AG09319 (cell line): ENCODE results near the gene ABCG1.

ENCODE experiments used
- DNase-seq: peaks from one replicate; pipeline ENCODE4 v3.0.0-alpha.2; 2010; ENCODE audit warnings: low read depth; ENCODE audit errors: extremely low read depth
- TF ChIP-seq, protein P1 (sequence below): IDR thresholded peaks from 2 replicates; pipeline ENCODE4 v1.5.1; 2011; ENCODE audit warnings: low read depth, mild to moderate bottlenecking, inconsistent platforms, low read length, moderate library complexity

The ABCG1 gene

DNA sequence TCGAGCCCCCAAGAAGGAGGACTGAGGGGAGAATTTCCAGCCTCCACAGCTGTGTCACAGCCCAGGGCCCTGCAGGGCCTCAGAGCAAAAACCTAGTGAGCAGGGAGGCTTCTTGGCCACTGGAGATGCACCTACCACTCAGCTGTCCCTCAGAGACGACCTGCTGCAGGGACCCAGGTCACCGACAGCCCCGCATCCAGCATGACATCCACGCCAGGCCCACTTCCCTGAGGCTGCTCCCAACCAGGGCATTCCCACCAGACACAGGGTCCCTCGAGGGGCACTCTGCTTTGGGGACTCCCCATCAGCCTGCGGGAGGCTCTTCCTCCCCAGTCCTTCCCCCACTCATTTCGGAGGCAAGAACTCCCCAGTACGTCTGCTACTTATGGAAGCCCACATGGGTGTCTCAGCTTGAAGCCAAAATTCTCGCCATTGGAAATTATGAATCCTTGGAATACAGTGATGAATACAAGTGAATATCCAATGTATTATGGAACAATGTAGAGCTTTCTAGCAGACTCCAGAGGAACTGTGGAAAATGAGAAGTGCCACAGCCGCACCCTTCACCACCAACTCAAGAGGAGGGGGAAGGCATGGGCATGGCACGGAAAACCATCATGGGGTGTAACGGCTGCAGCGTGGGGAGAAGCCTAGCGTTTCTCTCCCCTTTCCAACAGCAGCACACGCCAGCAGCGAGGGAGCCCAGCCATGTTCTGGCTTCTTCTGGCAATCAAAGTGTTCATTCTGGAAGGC is 89.4 kb downstream of the ABCG1 start:
- DNase-seq = no peak
- TF ChIP-seq, protein P1, sequence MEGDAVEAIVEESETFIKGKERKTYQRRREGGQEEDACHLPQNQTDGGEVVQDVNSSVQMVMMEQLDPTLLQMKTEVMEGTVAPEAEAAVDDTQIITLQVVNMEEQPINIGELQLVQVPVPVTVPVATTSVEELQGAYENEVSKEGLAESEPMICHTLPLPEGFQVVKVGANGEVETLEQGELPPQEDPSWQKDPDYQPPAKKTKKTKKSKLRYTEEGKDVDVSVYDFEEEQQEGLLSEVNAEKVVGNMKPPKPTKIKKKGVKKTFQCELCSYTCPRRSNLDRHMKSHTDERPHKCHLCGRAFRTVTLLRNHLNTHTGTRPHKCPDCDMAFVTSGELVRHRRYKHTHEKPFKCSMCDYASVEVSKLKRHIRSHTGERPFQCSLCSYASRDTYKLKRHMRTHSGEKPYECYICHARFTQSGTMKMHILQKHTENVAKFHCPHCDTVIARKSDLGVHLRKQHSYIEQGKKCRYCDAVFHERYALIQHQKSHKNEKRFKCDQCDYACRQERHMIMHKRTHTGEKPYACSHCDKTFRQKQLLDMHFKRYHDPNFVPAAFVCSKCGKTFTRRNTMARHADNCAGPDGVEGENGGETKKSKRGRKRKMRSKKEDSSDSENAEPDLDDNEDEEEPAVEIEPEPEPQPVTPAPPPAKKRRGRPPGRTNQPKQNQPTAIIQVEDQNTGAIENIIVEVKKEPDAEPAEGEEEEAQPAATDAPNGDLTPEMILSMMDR = no peak

DNA sequence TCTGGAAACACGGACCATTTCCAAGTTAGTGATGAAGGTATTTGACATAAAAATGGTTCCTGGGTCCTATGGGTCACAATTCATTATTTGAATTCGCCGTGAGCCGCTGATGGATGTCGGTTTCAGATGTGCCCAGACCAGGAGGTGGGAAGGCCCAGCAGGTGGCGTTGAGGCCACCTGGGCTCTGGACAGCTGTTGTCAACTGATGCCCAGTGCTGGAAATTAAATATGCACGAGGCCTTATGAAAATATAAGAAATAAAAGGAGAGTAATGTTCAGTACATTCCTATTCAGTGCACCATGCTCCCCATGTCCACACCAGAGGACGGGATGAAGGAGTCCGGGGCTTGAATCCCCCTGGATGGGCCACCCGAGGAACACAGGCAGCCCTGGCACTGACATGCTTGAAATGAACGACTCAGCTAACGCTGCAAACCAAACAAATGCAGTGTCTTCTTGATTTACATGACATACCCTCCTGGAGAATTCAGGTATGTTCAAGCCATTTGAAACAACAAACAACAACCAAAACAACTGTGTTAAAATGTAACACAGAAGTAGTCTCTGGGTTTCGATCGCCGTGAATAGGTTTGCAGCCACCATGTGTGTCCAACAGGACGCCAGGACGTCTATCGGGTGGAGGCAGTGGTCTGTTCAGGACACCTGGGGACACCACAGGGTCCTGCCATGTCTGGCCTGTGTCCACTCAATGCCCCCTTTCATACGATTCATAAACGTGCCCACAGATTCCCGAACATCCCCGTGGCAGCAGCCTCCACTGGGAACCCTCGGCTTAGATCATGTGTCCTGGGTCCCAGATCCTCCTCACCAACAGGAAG is 90.2 kb downstream of the ABCG1 start:
- no peak for DNase-seq
- TF ChIP-seq, protein P1 = no peak

DNA sequence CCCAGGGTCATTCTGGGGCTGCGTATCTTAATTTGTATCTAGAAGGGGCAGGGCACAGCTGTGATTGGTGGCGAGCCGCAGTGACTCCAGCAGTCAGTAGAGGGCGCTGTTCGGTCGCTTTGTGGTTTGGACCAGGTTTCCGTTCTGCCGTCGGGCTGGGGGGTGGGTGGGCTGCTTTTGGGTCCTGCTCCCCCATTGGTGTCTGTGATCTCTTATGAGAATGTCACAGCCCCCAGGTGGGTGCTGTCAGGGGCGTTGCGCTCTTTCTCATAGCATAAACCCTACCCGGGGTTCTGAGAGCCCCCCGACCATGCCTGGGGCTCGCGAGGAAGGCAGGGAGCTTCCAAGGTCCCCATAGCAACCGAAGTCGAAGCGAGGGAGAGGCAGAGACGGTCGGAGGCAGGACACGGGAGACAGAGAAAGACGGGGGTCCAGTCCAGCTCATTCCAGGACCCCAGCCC is 90.8 kb downstream of the ABCG1 start:
- TF ChIP-seq, protein P1 = peak; percentile 60
- no peak for DNase-seq

DNA sequence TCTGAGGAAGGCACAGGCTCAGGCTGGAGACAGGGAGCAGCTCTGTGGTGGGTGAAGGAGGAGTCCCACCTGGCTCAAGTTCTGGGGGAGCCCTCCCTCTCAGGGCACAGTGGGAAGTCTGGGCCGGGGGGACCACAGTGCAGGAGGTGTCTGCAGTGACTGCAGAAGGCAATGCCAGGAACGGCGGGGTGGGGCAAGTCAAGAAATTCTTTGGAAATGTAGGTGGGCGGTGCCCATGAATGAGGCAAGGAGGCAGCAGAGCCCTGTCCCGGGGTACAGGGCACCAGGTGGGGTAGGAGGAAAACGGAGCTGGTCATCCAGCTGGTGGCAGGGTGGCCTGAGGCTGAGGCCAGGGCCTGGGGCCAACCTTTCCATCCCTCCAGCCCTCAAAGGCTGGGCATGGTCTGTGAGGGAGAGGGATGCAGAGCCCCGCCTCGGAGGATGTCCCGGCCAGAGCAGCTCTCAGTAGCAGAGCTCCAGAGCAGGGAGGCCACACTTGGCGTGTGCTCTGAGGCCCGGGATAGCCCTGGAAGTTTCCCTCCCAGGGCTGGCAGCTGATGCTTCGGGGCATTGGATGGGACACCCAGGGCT is 91.6 kb downstream of the ABCG1 start:
- DNase-seq = no peak

DNA sequence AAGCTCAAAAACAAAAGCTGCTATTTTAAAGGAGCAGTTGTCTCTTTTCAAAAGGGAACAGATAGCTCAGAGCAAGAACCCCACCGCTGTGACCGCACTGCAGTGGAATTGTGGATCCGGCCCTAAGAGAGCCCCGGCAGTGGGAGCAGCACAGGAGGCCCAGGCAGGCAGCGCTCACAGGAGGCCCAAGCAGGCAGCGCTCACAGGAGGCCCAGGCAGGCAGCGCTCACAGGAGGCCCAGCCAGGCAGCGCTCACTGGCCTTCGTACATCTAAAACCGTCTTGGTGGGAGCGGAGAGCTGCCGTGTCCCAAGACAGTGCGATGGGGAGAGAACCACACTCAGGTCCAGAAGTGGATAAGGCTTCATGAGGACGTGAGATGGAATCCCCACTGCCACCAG is 92.2 kb downstream of the ABCG1 start:
- no peak for DNase-seq
- TF ChIP-seq, protein P1 = no peak

More for the DNA sequence above, 91.6 kb downstream of the ABCG1 start:
- TF ChIP-seq, protein P1 = no peak

DNA sequence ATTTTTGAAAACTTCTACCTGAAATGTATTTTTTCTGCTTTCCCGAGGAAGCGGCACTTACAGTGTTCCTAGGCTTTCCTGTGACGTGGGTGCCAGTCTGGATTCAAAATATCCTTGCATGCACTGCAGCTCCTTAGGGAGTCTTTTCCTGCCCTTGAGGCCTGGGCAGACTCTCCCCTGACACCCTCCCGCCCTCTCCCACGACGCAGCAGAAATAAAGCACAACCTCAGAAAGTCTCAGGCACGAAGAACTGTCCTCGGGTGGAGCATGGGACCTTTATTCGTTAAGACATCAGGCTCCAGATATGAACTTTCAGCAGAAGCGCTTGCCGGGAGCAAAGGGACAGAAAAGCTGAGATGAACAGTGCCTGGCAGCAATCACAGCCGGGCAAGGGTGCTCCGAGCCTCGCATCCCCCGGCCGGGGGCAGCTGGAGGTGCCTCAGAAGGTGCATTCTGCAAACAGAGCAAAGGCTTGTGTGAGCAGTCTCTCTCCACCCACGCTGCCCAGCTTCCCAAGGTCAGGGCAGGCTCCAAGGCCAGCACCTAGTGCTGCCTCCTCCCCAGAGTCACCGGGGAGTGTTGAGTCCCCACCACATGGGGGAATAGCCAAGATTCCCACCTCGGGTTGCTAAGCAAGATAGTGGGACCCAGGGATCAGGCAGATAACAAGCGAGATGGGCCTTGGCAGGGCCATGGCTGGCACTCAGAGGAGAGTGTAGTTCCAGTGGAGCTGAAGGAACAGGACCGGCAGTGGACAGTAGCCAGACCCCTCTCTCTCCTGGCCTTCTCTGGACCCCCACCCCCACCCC is 93.1 kb downstream of the ABCG1 start:
- TF ChIP-seq, protein P1 = no peak
- no peak for DNase-seq
